MCF 10A (cell line): ENCODE results near the gene SH3TC2. TPM values are rescaled to one million over a fixed set of nuclear protein-coding genes. Genes with fewer than 3 reads are reported as not detected.

ENCODE experiments used
- BruUV-seq: library from RNA; stranded (reverse); fragments of 400-500 nt; replicated peaks from 2 replicates; lab custom pipeline; 2021; lab: Mats Ljungman, UMichigan
- CTCF ChIA-PET: fragments of 300-600 bp; sonication (Branson Sonifier 250); formaldehyde crosslinking; extraction: SDS; loops from one replicate; lab custom pipeline; 2021; ENCODE audit warnings: antibody characterized with exemption, inconsistent platforms; lab: Yijun Ruan, JAX
- POLR2A ChIA-PET: fragments of 300-600, 350-650 bp; sonication (Branson Sonifier 250); formaldehyde crosslinking; extraction: SDS; loops from one replicate; lab custom pipeline; 2020; ENCODE audit warnings: antibody characterized with exemption, inconsistent platforms; lab: Yijun Ruan, JAX
- DNase-seq: peaks from one replicate; pipeline ENCODE4 v3.0.0-alpha.2; 2018; ENCODE audit not compliant: unreplicated experiment
- H3K27ac Mint-ChIP-seq: one replicate; pipeline ENCODE4 v1.8.0; 2022; ENCODE audit warnings: mild to moderate bottlenecking, low read depth, mixed read lengths; ENCODE audit not compliant: unreplicated experiment
- H3K27me3 Mint-ChIP-seq: one replicate; pipeline ENCODE4 v1.8.0; 2022; ENCODE audit warnings: mixed read lengths; ENCODE audit not compliant: insufficient read depth, unreplicated experiment
- H3K36me3 Mint-ChIP-seq: one replicate; pipeline ENCODE4 v1.8.0; 2022; ENCODE audit warnings: mild to moderate bottlenecking, moderate library complexity, mixed read lengths; ENCODE audit not compliant: insufficient read depth, unreplicated experiment
- H3K4me1 Mint-ChIP-seq: one replicate; pipeline ENCODE4 v1.8.0; 2022; ENCODE audit warnings: mixed read lengths; ENCODE audit not compliant: insufficient read depth, unreplicated experiment
- H3K4me3 Mint-ChIP-seq: one replicate; pipeline ENCODE4 v1.8.0; 2022; ENCODE audit warnings: mild to moderate bottlenecking, moderate library complexity, mixed read lengths; ENCODE audit not compliant: unreplicated experiment
- H3K9me3 Mint-ChIP-seq: one replicate; pipeline ENCODE4 v1.8.0; 2022; ENCODE audit warnings: mixed read lengths; ENCODE audit not compliant: unreplicated experiment
- intact Hi-C: fragments of 100-400 bp; cut with micrococcal nuclease; formaldehyde crosslinking; loops from 2 replicates; pipeline ENCODE4 v1.14.1; 2022
- total RNA-seq: library from RNA; stranded (reverse); gene quantifications from 2 replicates; pipeline ENCODE4 v1.2.3, GENCODE V29; 2022
- TF ChIP-seq, protein P1 (sequence below): fragments of 200-600 bp; IDR thresholded peaks from one replicate; pipeline ENCODE4 v1.8.0; 2022; ENCODE audit warnings: antibody characterized with exemption, mild to moderate bottlenecking; ENCODE audit not compliant: unreplicated experiment

SH3TC2 gene
- total RNA-seq, 1 experiment from 2014 or later: 6.2 TPM

GRCh38 chr5:148974642-148975327, 88.1 kb downstream of the SH3TC2 start:
- H3K27ac Mint-ChIP-seq: peak overlapping the region; percentile 93
- peaks cover 87% of the 10 kb centered on the region for H3K4me1 Mint-ChIP-seq
- peaks cover 9% of the 10 kb centered on the region for H3K36me3 Mint-ChIP-seq
- peak; percentile 56 for DNase-seq
- TF ChIP-seq, protein P1, sequence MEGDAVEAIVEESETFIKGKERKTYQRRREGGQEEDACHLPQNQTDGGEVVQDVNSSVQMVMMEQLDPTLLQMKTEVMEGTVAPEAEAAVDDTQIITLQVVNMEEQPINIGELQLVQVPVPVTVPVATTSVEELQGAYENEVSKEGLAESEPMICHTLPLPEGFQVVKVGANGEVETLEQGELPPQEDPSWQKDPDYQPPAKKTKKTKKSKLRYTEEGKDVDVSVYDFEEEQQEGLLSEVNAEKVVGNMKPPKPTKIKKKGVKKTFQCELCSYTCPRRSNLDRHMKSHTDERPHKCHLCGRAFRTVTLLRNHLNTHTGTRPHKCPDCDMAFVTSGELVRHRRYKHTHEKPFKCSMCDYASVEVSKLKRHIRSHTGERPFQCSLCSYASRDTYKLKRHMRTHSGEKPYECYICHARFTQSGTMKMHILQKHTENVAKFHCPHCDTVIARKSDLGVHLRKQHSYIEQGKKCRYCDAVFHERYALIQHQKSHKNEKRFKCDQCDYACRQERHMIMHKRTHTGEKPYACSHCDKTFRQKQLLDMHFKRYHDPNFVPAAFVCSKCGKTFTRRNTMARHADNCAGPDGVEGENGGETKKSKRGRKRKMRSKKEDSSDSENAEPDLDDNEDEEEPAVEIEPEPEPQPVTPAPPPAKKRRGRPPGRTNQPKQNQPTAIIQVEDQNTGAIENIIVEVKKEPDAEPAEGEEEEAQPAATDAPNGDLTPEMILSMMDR: no peak
- H3K4me3 Mint-ChIP-seq: no peak overlapping the region
- intact Hi-C loops: no loop called here
- ChIA-PET POLR2A (interaction anchor here (0.7 to 27.9 kb wide), 12 partner anchors 8 to 156 kb away, joined by 3 to 1127 read pairs (median 12); partner anchors contain the start of gene ADRB2), CTCF (interaction anchor here (0.6 to 38.9 kb wide), 10 partner anchors 0 to 752 kb away, joined by 3 to 1118 read pairs (median 4); no protein-coding TSS in a partner anchor)
- H3K27me3 Mint-ChIP-seq: no peaks in the 10 kb centered on the region
- no TSS peak for BruUV-seq
- H3K9me3 Mint-ChIP-seq: no peaks in the 10 kb centered on the region

- H3K4me1 Mint-ChIP-seq: peaks cover 88% of the 10 kb centered on the region
- H3K9me3 Mint-ChIP-seq: no peaks in the 10 kb centered on the region
- peak overlapping the region; percentile 28 for H3K4me3 Mint-ChIP-seq
- TF ChIP-seq, protein P1: no peak
- intact Hi-C loops: no loop called here
- peaks cover 9% of the 10 kb centered on the region for H3K36me3 Mint-ChIP-seq
- POLR2A ChIA-PET: interaction anchor here (0.6 to 27.9 kb wide), 18 partner anchors 12 to 474 kb away, joined by 3 to 1127 read pairs (median 4); partner anchors contain the start of gene ADRB2
- H3K27ac Mint-ChIP-seq: peak overlapping the region; percentile 93
- BruUV-seq: TSS peak; percentile 94
- CTCF ChIA-PET: interaction anchor here (0.5 to 37.7 kb wide), 11 partner anchors 16 to 486 kb away, joined by 3 to 1118 read pairs (median 3); no protein-coding TSS in a partner anchor
- DNase-seq: peak; percentile 79
- H3K27me3 Mint-ChIP-seq: no peaks in the 10 kb centered on the region
Observed at GRCh38 chr5:148973455-148973854, 89.4 kb downstream of the SH3TC2 start.

GRCh38 chr5:148972974-148973374, 89.9 kb downstream of the SH3TC2 start:
- POLR2A ChIA-PET: interaction anchor here (0.6 to 27.9 kb wide), 18 partner anchors 11 to 475 kb away, joined by 3 to 1127 read pairs (median 4); partner anchors contain the start of gene ADRB2
- peak overlapping the region; percentile 28 for H3K4me3 Mint-ChIP-seq

More at GRCh38 chr5:148972974-148973374, 89.9 kb downstream of the SH3TC2 start:
- no peaks in the 10 kb centered on the region for H3K9me3 Mint-ChIP-seq
- TF ChIP-seq, protein P1: no peak
- no TSS peak for BruUV-seq
- CTCF ChIA-PET: interaction anchor here (0.6 to 37.7 kb wide), 11 partner anchors 15 to 347 kb away, joined by 3 to 1118 read pairs (median 3); no protein-coding TSS in a partner anchor
- peaks cover 88% of the 10 kb centered on the region for H3K4me1 Mint-ChIP-seq
- peaks cover 9% of the 10 kb centered on the region for H3K36me3 Mint-ChIP-seq
- H3K27ac Mint-ChIP-seq: peak overlapping the region; percentile 93
- DNase-seq: peak; percentile 94
- H3K27me3 Mint-ChIP-seq: no peaks in the 10 kb centered on the region
- intact Hi-C loops: no loop called here
